Stimulated activated CD8-positive, alpha-beta memory T cell treated with anti-CD3 and anti-CD28 coated beads, Interleukin-7, amount 100 ng/mL, for 4 hours (primary cell): ENCODE data around the gene DOP1A.
"Not testable (repeated sequence)": the region's sequence is repeated elsewhere in the genome, so short reads cannot be mapped to it uniquely, and the experiment has no call there.

Experiments
- DNase-seq, 2 donors: peaks; one replicate each; pipeline ENCODE4 v3.0.0-alpha.2; 2020; ENCODE audit warnings: low read depth in 2 of 2

Gene DOP1A

DNA sequence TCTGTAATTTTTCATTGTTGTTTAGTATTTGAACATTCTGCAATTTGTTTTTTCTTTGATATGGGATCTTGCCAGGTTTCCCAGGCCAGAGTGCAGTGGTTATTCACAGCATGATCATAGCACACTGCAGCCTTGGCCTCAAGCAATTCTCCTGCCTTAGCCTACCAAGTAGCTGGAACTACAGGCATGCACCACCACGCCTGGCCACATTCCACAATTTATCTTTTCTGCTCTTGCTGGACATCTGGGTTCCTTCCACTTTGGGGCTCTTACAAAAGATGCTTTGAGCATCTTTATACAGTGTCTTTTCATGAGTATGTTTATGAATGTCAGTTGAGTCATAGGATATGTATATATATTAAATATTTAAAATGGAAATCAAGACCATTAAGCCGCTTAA lies 83.6 kb downstream of the DOP1A start:
- no peak for DNase-seq

DNA sequence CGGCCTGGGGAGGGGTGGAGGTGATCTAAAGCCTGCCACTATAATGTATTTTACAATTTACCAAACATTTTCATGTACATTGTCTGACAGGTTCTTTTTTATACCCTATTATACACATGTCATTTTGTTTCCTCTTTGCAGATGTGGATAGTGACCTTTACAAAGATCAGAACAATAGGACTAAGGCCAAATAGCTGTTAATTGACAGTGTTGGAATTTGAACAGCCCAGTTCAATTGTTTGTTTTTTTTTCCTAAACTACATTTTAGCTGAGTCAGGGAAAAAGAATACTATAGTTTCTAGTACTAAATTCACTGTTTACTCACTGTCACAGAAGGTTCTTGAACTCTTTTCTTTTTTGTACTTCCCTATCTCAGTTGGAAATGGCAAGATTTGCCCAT lies 85.4 kb downstream of the DOP1A start:
- no peak for DNase-seq

DNA sequence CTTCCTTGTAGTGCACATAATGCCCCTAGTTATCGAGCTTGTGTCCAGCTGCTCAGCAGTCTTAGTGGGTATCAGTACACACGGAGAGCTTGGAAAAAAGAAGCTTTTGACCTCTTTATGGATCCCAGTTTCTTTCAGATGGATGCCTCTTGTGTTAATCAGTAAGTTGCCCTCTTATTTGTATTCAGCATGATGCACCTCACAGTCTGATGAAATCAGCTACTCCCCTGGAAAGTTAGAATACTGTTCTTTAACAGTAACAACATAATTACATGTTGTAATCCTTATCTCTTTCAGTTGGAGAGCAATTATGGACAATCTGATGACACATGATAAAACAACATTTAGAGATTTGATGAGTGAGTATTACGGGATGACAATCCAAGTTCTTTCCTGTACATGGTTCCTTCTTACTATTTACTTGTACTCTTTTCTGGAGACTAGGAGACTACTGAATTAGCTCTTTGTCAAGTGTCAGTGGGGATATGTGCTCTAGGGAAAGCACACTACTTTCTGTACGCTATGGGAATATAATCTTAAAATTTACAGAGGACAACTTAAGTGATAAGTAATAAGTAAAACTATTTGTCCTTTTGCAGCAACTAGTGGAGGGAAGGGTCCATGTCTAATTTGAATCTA lies 86.5 kb downstream of the DOP1A start:
- DNase-seq: no peak

DNA sequence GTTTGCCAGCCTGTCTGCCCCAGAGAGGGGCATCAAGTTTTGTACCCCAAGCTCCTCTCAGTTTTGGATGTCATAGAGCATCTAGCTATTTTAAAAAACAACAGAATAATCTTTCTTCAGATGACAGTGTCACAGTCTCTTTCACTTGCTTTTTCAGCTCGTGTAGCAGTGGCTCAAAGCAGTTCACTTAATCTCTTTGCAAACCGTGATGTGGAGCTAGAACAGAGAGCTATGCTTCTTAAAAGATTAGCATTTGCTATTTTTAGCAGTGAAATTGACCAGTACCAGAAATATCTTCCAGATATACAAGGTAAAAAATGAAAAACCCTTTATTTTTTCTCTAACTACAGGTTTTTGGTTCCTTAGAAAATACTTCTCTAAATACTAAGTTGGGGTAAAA lies 88.3 kb downstream of the DOP1A start:
- no peak for DNase-seq

DNA sequence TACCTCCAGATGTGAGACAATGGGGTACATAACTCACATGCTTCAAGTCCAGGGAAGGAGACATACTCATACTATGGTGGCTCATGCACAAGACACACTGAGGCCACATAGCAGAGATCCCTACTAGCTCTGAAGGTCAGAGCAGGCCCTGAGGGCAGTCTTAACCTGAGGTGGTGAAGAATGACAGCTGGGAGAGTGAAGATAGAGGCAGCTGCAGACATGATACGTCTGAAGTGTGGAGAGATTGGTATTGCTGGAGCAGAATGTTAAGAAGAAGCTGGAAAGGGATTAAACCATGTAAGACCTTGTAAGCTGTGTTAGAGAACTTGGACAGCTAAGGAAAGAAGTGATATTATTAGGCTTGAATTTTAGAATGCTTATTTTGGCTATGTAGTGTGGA lies 92.7 kb downstream of the DOP1A start:
- no peak for DNase-seq

DNA sequence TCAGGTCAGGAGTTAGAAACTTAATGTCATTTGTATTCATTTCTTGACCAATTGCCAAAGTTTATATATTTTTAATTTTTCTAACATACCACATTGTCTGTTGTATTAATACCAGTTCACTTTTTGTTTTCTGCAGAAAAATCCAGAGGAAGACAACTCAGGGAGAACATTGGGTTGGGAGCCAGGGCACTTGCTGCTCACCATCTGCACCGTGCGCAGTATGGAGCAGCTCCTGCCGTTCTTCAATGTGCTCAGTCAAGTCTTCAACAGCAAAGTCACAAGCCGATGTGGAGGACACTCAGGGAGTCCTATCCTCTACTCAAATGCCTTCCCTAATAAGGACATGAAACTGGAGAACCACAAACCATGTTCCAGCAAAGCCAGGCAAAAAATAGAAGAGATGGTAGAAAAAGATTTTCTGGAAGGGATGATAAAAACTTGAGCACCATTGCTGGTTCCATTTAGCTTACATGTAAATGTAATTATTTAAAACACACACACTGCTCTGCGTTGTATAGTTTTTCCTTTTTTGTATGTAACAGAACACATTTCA lies 100.3 kb downstream of the DOP1A start:
- DNase-seq: no peak

DNA sequence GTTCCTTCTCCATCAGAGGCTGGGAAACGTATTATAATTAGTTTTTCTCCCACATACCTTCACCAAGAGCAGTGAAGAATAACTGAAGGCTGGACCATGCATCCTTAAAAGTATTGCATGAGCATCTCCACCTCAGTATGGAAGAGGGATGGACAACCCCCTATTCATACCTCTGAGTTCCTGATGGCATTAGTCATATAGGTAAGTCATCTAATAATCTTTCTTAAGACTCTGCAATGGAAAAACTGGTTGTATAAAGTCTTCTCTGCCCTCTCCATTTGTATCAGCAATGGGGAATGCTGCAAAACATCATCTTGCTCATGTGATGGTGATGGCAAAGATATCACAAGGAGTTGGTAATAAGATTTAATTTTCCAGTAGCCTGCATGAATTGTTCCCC lies 101.1 kb downstream of the DOP1A start:
- DNase-seq: no peak

DNA sequence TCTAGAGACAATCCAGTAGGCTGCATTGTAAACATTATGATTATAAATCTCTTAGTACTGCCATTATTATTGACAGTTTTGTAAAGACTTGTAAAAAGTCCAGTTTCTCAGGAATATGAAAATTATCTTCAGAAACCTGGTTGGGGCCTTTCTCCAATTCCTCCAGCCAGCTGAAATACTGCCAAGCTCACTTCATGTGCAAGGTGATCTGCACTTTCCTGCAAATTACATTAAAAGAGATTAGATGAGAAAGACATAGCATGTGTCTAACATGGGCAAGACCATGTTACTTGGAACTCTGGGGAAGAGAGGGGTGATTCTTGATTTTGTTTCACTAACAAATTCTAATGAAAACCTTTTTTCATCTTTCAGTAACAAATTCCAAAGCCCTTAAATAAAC lies 101.6 kb downstream of the DOP1A start:
- no peak for DNase-seq

DNA sequence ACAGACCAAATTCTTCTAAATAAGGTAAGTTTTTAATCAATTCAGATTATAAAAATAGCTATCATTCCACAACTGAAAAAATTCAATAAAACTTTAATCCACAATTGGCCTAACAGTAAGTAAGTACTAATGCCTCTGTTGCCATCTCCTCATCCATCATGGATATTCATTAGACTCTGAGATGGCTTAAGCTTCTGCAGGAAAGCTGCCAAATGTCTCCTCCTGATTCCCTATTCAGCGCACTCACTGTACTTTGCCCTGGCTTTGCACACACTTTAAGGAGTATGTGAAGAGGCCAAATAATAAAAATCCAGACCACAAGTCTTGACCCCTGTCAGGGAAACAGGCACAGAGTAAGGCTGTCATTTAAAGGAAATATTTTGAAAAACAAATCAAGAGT lies 102.0 kb downstream of the DOP1A start:
- DNase-seq: no peak

DNA sequence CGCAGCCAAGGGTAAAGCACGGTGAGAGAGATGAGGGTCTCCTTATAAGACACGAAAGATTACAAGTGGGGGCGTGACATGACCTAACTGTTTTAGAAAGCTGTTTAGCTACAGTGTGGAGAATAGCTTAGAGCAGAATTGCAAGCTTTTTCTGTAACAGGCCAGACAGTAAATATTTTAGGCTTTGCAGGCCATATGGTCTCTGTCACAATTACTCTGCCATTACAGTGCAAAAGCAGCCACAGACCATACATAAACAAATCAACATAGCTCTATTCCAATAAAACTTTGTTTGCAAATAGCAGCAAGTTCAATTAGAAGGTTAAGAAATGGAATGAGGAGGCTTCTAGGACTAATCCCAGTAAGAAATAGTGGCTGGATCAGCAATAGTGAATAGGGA lies 108.8 kb downstream of the DOP1A start:
- no peak for DNase-seq

DNA sequence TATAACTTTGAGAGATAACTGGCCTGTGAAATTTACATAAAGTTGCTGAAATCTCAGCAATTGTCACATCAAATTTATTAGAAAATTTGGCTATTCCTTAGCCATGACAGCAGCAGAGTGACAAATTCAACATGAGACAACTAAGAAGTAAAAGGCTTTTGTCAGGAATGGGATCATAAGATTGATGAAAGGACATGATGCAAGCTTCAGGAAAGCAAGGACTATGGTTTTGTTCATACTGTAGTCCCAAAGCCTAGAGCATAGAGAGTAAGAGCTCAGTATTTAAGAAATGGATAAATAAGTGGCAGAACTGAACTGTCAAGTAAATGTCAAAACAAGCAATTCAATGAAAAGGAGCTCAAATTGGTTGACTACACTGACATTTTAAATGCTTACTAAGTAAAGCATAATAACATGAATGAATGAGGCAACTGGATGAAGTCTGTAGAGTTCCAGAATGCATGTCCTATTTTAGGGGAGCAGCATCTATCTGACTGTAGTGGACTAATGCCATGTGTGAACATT lies 113.0 kb downstream of the DOP1A start:
- no peak for DNase-seq

DNA sequence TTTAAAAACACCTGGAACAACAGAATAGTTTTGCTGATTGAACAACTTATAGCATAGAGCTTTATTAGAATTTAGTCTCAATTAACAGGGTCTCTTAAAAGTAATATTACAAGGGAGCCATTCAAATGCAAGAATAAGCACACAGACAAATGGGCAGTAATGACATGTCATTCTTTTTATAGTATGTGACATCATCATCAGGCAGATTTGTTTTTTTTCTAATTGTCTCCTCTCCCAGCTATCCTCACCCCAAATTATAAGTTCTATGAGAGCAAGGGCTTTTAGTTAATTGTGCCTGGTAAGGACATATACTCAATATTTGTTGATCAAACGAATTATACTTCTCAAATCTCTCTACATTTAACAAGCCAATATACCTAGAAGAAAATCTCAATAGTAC lies 114.6 kb downstream of the DOP1A start:
- DNase-seq: no peak

DNA sequence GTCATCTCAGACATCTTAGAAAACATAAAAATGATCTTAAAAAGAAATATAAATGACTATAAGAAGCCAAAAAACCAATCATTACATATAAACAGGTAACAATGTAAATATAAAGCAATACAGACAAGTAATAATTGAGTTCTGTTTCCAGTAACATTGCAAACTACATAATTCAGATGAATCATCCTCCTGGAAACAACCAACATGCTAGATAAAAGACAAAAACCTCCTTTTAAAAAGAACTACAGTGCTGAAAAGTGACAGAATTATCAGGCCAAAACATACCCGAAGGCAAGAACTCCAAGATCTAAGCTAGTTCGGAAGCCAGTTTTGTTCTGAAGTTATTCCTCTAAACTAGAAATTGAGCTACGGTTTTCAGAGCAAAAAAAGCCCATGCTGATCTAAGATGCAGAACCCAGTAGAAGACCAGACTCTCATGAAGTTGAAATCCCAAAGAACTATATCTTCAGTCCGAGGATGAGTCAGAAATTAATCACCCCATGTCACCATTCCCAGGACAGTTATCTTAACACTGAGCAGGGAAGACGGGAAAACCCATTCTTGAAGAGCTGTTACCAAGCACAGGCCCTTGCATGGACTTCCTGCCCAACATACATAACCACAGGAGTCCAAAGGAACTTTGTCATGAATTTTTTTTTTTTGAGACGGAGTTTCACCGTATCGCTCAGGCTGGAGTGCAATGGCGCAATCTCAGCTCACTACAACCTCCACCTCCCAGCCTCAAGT lies 115.8 kb downstream of the DOP1A start:
- no peak for DNase-seq

DNA sequence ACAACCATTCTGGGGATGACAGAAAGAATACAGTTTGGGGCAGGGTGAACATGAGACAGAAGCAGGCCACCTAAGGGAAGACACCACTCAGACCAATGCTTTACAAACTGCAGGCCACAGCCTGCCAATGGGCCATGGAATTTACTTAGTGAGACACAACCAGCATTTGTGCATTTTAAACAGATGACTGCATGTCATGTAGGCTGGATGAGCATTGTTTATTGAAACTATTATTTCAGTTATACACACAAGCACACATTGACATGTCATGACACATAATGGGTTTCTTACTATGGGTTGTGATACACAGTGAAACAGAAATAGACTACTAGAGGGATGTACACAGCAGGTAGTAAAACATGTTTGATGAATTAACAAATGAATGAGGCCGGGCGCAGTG lies 117.6 kb downstream of the DOP1A start:
- DNase-seq: no peak

DNA sequence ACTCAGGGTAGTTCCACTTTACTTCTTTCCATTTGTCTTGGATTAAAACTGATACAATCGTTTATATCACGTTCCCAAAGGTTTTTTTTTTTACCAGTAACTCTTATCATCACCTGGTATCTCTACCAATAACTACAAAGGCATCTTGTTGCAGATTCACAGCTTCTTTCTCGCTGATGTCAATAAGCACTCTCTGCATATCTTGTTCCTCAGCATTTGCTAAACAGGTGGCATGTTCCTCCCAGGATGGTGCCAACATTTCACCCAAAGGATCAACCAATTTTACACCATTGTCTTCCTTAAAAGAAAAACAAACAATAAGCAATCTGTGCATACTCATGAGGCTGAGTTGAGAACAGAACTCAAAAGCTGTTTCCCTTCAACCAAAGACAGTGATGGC lies 121.0 kb downstream of the DOP1A start:
- DNase-seq: no peak

DNA sequence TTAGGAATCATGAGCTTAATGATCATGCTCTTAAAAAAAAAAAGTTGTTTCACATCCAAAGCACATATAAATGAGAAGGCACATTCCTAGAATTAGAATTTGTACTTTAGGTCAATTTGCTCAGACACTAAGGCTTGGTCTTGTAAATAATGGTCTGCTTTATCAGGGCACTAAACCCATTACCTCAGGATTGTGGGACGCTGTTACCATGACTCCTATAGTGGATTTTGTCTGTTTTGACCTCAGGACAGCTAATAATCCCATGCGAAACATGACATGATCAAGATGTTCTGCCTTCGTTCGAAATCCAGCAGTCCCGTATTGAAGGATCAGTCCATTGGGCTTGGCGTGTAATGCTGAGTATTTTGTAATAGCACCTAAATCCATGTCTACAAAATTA lies 123.2 kb downstream of the DOP1A start:
- DNase-seq: no peak

DNA sequence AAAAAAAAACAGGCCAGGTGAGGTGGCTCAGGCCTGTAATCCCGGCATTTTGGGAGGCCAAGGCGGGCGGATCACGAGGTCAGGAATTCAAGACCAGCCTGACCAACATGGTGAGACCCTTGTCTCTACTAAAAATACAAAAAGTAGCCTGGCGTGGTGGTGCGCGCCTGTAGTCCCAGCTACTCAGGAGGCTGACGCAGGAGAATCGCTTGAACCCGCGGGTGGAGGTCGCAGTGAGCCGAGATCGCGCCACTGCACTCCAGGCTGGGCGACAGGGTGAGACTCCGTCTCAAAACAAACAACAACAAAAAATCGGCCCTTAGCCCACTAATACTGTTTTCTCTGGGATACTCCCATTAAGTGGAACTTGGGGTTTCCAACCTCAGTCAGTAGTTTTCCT lies 124.5 kb downstream of the DOP1A start:
- not testable (repeated sequence) for DNase-seq

DNA sequence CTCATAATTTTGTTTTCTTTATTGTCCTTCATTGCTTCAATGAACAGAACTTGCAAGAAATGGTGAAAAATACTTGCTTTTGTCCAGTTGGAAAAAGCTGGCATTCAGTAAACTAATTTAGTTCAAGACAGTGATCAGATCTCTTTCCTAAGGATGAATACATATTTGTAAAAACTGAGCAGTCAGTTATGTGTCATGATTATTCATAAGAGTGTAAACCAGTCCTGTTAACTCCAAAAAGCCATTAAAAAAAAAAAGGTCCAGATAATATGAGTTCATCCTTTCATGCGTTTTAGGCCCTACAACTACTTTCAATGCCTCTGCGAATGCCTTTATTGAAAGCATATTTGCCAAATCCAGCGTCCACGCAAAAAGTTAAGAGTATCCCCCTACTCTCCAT lies 125.0 kb downstream of the DOP1A start:
- DNase-seq: no peak

DNA sequence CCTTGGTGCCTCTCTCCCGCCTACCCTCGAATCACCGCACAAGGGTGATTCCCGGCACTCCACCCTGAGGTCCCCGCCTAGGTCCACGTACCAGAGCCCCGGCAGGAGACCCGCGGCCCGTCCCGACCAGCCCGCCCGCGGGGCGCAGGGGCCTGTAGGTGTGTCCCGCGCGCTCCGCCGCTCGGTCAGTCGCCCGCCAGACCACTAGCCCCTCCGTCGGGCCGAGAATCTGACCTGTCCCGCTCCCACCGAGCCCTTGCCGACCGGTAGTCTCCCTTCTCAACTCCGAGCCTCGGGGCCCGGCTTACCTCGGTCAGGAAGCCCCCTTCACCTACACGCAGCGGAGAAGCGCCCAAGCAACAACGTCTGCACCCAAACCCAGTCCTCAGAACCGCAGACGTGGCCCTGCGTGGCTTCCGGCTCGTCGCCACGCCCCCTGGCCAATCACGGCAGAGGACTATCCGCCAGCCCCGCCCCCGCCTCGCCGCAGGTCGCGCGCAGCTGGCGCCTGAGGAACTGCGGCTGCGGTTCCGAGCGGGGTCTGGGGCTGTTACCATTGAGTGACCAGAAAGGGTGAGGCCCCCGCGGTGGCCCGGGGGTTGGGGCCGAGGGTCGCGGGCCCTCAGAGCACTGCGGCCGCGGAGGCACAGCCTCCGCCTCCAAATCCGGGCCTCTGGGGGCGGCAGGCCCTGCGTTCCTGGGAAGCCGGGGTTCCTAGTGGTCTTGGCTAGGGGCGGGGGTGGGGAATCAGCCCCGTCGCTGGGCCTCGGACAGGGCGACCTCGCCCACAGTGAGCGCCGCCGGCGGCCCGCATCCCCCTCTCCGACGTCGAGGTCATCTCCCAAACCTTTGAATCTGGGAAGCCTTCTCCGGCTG lies 125.6 kb downstream of the DOP1A start, which contains the start of the genes PGM3 and RWDD2A:
PGM3 (minus strand) TSS at position 395 of the 876 bp plus-strand sequence. CDS start 2,253 bp downstream, outside the sequence.
RWDD2A (plus strand) TSS at position 487 of the 876 bp plus-strand sequence. CDS start 1,095 bp downstream, outside the sequence.
- DNase-seq: peak; percentile 74 to 87

DNA sequence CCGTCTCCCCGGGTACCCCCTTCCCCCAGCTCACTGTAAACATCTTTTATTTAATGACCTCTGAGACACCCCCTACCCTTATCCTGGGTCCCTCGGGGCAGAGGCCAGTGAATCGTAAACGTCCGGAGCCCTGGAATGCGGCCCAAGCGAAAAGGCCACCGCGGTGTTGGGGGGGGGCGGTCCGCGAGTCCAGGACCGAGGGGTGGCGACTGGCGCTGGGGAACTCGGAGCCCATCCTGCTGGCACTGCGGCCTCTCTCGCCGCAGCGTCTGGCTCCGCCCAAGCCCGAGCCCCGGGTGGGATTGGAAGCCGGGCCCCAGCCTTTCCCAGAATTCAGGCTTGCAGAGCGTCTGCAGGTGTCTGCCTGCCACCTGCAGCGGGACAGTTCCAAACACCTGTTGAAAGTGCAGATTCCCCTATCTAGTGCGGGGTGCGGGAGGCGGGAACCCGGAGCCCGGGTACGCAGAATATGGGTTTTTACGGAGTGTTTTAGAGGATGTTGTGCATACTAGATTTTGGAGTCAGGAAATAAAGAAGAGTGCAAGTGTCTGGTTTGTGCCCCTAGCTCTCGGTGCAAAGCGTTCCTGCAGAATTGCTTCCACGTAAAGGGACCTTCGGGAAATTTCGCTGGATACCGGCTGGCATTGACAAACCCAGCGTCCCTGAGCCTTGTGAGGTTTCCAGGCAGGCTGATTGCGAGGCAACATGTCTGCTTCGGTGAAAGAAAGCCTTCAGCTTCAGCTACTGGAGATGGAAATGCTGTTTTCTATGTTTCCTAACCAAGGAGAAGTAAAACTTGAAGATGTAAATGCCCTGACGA lies 126.5 kb downstream of the DOP1A start:
- peak in 1 of 2 donors; percentile 3 for DNase-seq
